ENCODE measurements around the gene FGD4.

- TF ChIP-seq, protein P1, sequence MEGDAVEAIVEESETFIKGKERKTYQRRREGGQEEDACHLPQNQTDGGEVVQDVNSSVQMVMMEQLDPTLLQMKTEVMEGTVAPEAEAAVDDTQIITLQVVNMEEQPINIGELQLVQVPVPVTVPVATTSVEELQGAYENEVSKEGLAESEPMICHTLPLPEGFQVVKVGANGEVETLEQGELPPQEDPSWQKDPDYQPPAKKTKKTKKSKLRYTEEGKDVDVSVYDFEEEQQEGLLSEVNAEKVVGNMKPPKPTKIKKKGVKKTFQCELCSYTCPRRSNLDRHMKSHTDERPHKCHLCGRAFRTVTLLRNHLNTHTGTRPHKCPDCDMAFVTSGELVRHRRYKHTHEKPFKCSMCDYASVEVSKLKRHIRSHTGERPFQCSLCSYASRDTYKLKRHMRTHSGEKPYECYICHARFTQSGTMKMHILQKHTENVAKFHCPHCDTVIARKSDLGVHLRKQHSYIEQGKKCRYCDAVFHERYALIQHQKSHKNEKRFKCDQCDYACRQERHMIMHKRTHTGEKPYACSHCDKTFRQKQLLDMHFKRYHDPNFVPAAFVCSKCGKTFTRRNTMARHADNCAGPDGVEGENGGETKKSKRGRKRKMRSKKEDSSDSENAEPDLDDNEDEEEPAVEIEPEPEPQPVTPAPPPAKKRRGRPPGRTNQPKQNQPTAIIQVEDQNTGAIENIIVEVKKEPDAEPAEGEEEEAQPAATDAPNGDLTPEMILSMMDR (IDR thresholded peaks at IDR 0.05), result no peak
- no peak for TF ChIP-seq POLR2A (IDR thresholded peaks at IDR 0.05)
These were observed 205.2 kb downstream of the FGD4 start for GRCh38 chr12:32604565-32604964.

Measured in body of pancreas (tissue), 4 donors.